ENCODE results near the gene LYVE1.
"Not testable (repeated sequence)": the region's sequence is repeated elsewhere in the genome, so short reads cannot be mapped to it uniquely, and the experiment has no call there.

LYVE1 gene, protein sequence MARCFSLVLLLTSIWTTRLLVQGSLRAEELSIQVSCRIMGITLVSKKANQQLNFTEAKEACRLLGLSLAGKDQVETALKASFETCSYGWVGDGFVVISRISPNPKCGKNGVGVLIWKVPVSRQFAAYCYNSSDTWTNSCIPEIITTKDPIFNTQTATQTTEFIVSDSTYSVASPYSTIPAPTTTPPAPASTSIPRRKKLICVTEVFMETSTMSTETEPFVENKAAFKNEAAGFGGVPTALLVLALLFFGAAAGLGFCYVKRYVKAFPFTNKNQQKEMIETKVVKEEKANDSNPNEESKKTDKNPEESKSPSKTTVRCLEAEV

DNA sequence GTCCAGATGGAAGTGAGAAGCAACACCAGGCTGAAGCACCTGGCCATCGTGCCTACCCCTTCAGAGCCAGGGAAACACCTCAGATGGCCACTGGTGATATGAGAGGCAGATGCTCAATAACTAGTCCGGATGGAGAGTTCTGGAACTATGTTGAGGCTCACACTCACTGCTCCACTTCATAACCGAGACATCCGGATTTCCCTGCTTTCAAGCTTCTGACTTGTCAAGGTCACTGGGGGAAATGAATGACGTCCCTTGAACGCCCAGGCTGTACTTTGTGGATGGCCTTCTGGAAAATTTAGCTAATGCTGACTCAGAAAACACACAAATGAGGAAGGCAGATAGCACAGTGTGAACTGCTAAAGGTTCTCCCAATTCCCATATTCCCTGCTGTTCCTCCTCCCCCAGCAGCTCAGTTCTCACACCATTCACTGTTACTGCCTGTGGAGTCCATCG is at the start of gene LYVE1:
TSS of gene LYVE1 (minus strand) at position 180 of the 456 bp plus-strand sequence. CDS start at position 47, 133 bp downstream.
- DNase-seq (ENCODE audit: low read depth), result no peak

DNA sequence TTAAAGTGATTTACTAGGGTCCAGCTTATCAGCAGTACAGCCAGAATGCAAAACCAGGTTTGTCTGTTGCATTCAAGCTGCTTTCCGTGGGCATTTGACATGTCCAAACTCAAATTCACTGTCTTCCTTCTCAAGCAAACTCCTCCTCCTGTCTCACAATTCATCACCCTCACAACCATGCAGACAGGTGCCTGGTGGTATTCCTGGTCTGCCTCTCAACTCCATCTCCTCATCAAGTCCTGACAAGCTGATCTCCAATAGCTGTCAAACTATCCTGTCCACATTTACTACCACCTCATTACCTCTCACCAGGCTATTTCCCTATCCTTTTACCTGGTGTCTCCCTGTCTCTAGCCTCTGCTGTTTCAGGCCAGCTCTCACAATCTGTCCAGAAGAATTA is 49.1 kb upstream of the LYVE1 start:
- no peak for DNase-seq (ENCODE audit: low read depth)

DNA sequence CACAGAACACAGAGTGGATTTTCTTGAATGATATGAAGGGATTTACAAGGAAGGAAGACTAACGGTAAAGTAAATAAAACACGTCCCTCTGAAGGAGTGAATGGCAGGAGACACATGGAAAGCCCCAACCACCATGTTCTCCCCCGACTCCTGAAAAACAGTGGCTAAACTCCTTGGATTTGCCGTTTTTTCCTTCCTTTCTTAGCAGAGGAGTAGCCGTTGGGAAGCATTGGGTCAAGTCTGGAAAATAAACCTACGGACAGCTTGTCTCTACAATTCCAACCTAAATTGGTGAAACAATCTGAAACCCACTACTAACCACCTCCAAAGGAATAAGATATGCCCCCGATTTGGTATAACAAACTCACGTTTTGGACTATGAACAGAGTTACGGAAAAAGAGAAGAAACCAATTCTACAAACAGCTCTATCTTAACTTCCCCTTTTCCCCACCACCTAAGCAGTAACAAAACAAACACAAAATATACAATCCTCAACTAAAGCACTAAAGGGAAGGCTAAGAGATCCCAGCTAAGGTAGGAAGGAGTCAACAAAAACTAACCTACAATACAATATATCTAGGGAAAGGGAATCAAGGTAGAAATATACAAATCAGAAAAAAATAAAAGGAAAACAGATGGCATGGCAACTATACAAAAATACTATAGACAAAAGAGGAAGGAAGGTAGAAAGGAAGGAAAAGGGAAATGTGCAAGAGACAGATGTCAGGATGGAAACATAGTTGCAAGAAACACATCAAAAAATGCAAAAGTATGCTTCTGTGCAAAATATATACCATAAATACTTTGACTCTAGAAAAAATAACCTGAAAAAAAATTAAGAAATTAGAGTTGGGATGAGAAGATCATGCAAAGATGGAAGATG is 43.8 kb upstream of the LYVE1 start:
- DNase-seq (ENCODE audit: low read depth), result no peak

DNA sequence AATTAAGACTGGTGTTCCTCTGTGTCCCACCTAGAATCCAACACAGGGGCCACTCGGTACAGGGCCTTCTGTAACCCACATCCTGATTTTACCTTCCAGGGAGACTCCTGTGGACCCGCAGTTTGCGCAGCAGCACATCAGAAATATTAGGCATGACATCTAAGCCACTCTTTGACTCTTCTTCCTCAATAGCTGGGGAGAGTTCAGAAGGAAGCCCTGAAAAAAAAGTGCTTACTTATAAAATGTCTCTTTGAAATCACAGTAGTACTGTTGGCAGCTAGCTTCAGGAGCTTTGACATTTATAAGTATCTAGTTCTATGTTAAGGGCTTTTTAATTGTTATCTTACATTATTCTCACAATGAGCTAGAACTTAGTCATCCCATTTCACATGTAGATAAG is 41.2 kb upstream of the LYVE1 start:
- DNase-seq (ENCODE audit: low read depth), result no peak

DNA sequence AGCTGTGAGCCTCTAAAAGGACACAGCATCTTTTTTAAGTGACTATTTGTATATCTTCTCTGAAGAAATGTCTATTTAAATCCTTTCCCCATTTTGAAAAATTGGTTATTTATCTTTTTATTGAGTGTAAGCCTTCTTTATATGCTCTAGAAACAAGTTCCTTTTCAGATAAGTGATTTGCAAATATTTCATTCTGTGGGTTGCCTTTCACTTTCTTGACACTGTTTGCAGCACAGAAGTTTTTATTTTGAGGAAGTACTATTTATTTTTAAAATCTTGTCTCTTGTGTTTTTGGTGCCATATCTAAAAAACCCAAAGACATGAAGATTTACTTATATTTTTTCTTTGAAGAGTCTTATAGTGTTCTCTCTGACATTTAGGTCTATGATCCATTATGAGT is 40.1 kb upstream of the LYVE1 start:
- no peak for DNase-seq (ENCODE audit: low read depth)

DNA sequence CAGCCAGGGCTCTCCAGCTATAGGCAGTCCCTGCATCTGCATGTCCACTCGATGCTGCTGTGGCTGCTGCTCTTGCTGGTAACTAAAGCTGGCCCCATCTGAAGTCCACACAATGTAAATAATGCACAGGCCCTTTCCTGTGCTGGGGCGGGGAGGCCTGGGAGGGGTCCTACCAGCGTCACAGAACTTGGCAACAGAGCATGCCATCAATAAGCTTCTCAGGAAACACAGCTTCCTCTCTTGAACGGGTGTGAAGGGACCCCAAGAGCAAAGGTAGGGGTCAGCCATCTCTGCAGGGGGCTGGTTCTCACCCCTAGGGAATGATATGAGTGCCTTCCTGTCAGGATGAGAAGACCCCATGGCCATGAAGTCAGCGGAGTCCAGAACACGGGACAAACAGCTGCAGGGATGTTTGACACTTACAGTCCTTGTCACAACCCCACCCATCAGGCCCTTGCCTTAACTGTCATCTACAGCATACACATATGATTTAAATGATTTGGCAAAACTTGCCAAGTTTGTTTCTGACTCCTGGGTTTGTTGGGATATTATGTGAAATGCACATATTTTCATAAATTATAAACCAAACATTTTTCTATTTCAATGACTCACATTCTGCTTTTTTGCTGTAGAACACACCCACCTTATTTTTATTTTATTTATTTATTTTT is 39.1 kb upstream of the LYVE1 start:
- DNase-seq (ENCODE audit: low read depth), result no peak

DNA sequence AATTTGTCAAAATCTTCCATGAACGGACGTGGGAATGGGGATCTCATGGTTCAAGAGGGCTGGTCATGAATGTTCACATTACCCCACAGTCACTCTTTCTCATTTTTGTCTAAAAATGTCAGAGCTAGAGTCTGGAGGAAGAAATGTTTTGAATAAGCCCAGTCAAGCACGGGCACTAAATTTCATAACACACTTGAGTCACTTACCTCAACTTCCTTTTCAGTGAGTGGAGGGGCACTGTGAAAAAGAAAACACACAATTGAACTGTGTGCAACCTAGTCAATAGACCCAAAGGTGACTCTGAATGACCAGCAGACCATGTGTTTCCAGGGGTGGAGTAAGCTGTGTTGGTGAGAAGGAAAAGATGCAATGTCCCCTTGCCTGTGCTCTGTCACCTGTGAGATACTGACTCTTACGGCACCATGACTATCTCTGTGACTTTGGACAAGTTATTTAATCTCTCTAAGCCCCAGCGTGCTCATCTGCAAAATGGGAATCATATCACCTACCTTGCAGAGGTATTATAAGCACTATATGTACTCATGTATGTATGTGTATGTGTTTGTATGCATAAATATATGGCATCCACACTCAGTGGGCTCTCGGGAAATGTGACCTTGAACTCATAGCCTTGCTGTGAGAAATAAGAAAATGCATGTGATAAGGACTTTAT is 38.2 kb upstream of the LYVE1 start:
- DNase-seq (ENCODE audit: low read depth), result no peak

DNA sequence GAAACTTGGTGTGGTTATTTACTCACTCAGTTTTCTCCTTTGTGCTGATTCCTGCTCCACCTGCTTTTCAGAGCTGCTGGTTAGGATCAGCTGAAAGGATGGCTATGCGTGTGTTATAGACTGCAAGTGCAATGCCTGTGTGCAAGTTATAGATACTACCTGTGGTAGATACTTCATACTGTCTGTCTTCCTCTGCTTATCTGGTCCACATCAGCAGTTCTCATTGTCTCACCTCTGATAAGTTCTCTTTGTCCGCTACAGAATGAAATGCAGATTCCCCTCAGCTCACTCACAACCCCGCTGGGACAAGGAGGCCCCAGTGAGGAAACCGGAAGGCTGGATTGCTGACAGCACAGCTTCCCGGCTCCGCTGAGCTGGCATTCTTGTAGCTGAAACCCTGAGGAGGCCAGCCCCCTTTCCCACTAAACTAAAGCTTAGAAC is 37.5 kb upstream of the LYVE1 start:
- no peak for DNase-seq (ENCODE audit: low read depth)

DNA sequence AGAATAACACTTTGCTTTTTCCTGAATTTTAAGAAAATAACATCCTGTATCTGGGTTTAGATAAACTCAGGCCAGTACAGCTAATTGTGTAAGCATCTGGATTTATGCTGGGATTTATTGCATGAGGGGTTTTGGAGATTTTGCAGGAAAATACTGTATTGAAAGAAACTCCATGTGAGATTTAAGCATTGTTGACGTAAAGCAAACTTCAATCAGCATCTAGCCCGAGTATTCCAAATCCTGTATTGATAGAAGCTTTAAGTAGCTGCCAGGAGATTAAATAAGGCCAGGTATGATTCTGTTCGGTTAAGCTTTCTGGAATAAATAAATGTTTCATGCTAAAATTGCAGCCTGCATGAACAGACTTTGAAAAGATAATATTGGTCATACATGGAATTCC is 36.3 kb upstream of the LYVE1 start:
- no peak for DNase-seq (ENCODE audit: low read depth)

DNA sequence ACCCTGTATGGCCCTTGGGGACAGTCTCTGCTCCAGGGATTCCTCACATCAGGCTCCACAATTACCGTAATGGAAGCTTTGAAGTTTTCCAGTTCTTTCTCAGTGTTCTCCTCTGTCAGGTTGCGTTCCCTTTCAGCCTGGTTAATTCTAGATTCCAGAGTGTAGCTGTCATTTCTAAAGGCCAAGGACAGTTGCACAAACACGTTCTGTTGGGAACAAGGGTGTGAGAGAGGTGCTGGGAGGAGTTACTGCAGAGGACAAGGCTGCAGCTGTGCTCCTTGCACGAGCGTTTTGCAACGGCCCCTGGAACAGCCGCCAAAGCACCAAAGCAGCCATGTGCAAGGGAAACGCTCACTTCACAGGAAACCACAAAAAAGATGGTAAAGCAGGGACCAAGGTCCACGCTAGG is 35.9 kb upstream of the LYVE1 start:
- no peak for DNase-seq (ENCODE audit: low read depth)

DNA sequence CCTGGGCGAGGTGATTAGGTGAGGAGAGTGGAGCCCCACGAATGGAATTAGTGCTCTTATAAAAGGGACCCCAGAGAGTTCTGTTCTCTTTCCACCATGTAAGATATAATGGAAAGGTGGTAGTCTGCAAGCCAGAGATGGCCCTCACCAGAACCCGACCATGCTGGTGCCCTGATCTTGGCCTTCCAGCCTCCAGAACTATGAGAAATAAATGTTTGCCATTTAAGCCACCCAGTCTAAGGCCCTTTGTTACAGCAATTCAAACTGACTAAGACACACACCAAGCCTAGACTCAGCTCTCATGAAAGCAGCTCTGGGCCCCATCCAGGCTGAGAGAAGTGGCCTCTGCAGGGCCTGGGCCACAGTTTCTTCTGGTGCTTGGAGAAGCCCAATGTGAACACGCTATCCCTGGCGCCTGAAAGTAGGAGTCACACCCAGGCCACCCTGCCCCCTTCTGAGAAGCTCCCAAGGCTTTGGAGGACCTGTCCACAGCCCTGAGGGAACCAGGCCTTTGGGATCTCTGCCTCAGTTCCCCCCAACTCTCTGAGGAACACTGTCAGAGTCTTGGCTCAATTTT is 35.3 kb upstream of the LYVE1 start:
- no peak for DNase-seq (ENCODE audit: low read depth)

DNA sequence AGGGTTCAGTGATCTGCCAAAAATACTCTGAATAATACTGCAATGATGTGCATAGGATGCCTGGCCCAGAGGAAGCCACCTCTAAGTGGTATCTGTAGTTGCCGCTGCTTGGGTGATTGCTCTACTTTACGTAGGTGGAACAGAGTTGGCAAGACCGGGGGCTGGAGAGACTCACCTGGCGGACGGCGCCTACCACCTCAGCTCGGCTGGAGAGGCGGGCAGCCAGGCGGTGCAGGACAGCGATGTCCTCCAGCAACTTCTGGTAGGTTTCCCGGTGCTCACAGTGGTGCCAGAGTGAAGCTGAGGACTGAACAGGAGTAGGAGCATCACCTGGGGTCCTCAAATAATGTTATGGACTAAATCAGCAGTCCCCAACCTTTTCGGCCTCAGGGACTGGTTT is 34.5 kb upstream of the LYVE1 start:
- DNase-seq (ENCODE audit: low read depth), result no peak

DNA sequence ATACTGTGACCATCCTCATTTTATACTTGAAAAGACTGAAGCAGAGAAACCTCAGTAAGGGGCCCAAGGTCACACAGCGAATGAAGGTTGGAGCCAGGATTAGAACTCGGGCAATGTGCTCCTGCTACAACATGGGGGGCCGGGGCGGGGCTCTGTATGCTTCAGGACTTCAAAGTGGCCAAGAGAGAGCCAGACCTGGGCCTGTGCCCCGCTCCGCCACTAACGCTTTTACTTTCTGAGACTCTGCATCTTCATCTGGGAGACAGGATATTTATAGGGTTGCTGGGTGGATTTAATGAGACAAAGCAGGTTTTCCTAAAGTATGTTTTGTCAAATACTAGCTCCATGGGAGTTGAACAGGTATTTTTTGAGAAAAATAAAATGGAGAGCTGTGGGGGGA is 33.9 kb upstream of the LYVE1 start:
- no peak for DNase-seq (ENCODE audit: low read depth)

DNA sequence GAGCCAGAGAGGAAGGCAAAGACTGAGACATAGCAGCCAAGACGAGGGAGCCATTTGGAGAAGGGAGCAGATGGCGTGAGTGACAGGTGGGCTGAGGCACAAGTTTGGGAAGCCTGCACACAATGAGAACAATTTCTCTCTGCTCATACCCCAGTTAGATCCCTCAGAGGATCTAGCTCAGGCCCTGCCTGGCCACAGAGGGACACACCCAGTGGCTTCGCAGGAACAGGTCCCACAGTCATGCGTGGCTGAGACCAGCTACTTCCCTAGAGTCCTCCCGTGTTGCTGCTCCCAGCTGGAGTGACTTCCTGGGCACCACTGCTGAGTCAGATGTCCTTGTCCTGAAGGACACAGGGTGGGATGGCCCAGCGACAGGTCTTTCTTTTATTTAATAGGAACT is 33.4 kb upstream of the LYVE1 start:
- DNase-seq (ENCODE audit: low read depth), result no peak

DNA sequence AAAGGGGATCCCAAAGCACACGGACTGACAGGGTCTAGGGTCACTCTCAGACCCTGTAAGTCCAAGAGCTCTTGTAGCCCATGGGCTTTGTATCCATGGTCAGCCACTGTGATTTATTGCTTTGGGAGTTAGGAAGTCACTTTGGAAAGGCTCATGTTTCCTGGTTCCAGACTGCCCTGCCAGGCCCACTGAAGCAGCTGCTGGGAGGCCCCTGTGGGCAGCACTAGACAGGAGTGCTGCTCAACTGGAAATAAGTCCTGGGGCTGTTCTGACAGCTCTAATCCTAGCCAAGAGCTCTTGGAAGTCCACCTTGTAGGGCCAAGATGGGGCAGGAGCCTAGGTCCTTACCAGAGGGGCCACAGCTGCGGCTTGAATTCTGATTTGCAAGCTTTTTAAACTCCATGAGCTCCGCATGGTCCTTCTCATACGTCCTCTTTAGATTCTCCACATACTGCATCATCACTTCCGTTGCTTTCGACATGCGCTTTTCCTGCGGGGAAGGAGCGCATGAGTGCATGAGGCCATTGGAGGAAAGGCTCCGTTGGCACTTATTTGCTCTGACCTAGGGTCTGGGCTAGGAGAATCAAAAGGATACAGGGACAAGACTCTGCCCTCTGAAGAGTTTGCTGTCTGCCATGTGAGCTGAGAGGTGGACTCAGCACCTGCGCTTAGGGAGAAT is 32.2 kb upstream of the LYVE1 start:
- no peak for DNase-seq (ENCODE audit: low read depth)

DNA sequence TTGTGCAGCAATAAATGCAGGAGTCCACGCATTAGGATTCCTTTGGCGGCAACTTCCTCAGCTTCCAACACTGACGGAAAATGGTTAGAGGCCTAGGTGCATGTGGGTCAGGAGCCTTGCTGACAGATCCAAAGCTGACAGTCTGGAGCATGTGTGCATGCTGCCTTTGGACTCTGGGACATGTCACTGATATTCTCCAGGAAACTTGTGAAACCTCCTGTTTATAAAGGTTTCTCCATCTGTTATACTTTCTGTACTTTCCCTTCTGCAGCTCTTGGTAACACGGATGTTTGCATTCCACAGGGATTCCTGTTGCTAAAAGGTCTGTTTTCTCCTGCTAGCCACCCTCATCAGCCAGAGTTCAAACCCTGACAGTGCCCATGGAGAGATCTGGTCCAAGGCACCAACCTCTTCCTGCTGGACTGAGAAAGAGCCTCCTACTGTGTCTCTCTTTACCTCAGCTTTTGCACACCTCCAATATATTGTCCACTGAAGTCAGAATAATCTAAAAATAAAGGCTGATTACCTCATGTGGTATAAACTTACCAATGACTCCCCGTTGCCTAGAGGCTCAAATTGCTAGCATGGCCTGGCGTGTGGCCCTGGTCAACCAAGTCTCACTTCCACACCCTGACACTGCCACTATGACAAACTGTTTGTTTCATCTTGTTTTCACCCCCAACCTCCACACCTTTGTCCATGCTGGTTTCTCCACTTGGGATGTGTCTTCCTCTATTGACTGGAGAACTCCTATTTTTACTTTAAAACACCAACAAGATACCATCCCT is 31.1 kb upstream of the LYVE1 start:
- no peak for DNase-seq (ENCODE audit: low read depth)

DNA sequence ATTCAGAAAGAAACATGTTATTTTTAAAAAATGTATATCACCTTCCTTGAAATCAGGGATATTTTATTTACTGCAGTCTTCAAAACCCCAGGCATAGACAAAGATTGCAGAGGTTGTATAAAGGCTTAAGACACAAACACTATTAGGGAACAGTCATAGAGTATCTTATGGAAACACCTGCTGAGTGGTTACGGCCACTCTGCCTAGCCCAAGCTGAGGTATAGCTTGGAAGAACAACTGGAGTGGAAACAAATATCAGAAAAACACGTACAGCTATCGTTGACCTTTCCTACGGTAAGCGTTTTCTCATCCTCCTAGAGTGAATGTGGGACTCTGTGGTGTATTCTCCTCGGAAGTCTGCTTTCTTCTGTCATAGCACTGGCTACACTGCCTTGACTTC is 30.4 kb upstream of the LYVE1 start:
- no peak for DNase-seq (ENCODE audit: low read depth)

DNA sequence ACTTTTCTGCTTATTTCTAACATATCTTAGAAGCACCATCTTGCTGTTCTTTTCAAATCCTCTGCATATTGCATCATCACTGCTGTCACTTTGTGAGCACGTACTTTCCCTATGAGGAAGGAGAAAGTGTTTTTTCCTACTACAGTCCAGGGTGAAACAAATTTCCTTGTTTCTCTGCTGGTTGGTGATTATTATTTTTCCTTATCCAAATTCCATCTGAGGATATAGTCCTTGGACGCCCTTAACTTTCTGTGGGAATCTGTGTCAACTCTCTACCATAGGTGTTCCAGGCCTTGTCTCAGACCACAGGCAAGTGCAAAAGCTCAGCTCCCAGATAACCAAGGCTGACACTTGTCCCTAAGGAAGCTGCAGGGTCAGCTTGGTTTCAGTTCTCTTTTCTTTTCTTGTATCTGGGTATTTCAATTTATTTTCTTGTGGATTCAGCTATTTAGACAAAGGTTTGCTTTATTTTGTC is 29.4 kb upstream of the LYVE1 start:
- DNase-seq (ENCODE audit: low read depth), result no peak

DNA sequence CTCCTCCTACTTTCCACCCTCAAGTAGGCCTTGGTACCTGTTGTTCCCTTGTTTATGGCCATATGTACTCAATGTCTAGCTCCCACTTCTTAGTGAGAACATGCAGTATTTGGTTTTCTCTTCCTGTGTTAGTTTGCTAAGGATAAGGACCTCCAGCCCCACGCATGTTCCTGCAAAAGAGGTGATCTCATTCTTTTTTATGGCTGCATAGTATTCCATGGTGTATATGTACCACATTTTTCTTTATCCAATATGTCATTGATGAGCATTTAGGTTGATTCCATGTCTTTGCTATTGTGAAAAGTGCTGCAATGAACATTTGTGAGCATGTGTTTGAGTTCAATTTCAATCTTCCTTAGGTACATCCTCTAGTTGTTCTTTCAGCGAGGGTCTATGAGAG is 27.4 kb upstream of the LYVE1 start:
- DNase-seq (ENCODE audit: low read depth), result not testable (repeated sequence)

DNA sequence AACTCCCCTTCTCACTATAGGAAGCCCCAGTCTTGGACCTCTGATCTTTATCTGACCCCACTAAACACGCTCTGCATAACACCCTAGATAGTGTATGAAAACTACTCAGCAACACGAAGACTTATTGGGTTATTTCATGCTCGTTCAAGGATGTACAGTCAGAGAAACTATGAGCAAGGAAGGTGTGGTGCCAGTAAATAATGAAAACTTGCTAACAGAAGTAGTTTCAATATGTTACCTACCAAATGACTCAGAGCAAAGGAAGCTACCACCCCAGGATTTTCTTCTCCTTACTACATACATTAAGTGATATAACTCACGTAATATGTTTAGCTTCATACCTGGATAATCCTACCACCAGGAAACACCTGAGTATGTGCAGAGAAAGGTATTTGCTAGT is 25.9 kb upstream of the LYVE1 start:
- DNase-seq (ENCODE audit: low read depth), result no peak
